ENCODE results near the gene ABCB10. TPM values are rescaled to one million over a fixed set of nuclear protein-coding genes. Genes with fewer than 3 reads are reported as not detected.

Gene ABCB10
- total RNA-seq, 4 donors from 2014 or later: 10.5 to 15.2 (median 13.0) TPM

GRCh38 chr1:229570891-229571516 lies 12.5 kb upstream of the ABCB10 start:
- Histone ChIP-seq H3K36me3 (no peaks in the 10 kb centered on the region), H3K4me1 (no peaks in the 10 kb centered on the region), H3K27me3 (no peaks in the 10 kb centered on the region), H3K27ac (no peak overlapping the region), H3K4me3 (no peak overlapping the region), H3K9me3 (no peaks in the 10 kb centered on the region)
- DNase-seq (ENCODE audit: low spot score in 2 of 2): no peak
- 33% methylated on average over 2 of the region's 2 CpGs for WGBS
- TF ChIP-seq POLR2AphosphoS5 (IDR thresholded peaks at IDR 0.05) (no peak), POLR2A (IDR thresholded peaks at IDR 0.05) (no peak), EP300 (IDR thresholded peaks at IDR 0.05) (no peak)
- TF ChIP-seq, protein P1, sequence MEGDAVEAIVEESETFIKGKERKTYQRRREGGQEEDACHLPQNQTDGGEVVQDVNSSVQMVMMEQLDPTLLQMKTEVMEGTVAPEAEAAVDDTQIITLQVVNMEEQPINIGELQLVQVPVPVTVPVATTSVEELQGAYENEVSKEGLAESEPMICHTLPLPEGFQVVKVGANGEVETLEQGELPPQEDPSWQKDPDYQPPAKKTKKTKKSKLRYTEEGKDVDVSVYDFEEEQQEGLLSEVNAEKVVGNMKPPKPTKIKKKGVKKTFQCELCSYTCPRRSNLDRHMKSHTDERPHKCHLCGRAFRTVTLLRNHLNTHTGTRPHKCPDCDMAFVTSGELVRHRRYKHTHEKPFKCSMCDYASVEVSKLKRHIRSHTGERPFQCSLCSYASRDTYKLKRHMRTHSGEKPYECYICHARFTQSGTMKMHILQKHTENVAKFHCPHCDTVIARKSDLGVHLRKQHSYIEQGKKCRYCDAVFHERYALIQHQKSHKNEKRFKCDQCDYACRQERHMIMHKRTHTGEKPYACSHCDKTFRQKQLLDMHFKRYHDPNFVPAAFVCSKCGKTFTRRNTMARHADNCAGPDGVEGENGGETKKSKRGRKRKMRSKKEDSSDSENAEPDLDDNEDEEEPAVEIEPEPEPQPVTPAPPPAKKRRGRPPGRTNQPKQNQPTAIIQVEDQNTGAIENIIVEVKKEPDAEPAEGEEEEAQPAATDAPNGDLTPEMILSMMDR (IDR thresholded peaks at IDR 0.05): no peak

GRCh38 chr1:229570305-229570704 lies 11.8 kb upstream of the ABCB10 start:
- WGBS: 71% methylated on average over 20 of the region's 20 CpGs
- DNase-seq (ENCODE audit: low spot score in 2 of 2): no peak
- no peaks in the 10 kb centered on the region for H3K36me3 ChIP-seq
- no peaks in the 10 kb centered on the region for H3K27me3 ChIP-seq
- H3K9me3 ChIP-seq: no peaks in the 10 kb centered on the region
- TF ChIP-seq, protein P1 (IDR thresholded peaks at IDR 0.05): no peak
- no peak for TF ChIP-seq EP300 (IDR thresholded peaks at IDR 0.05)
- TF ChIP-seq POLR2A (IDR thresholded peaks at IDR 0.05): no peak
- TF ChIP-seq POLR2AphosphoS5 (IDR thresholded peaks at IDR 0.05): no peak
- H3K27ac ChIP-seq: no peak overlapping the region
- no peak overlapping the region for H3K4me3 ChIP-seq
- no peaks in the 10 kb centered on the region for H3K4me1 ChIP-seq

GRCh38 chr1:229567109-229567868 lies 8.8 kb upstream of the ABCB10 start:
- H3K27ac ChIP-seq: no peak overlapping the region
- no peaks in the 10 kb centered on the region for H3K27me3 ChIP-seq
- no peaks in the 10 kb centered on the region for H3K4me1 ChIP-seq
- TF ChIP-seq, protein P1 (IDR thresholded peaks at IDR 0.05): no peak
- TF ChIP-seq POLR2A (IDR thresholded peaks at IDR 0.05) (no peak), POLR2AphosphoS5 (IDR thresholded peaks at IDR 0.05) (no peak), EP300 (IDR thresholded peaks at IDR 0.05) (no peak)
- no peaks in the 10 kb centered on the region for H3K9me3 ChIP-seq
- 63% methylated on average over 13 of the region's 13 CpGs for WGBS
- no peak overlapping the region for H3K4me3 ChIP-seq
- no peaks in the 10 kb centered on the region for H3K36me3 ChIP-seq
- DNase-seq (ENCODE audit: low spot score in 2 of 2): no peak

DNA sequence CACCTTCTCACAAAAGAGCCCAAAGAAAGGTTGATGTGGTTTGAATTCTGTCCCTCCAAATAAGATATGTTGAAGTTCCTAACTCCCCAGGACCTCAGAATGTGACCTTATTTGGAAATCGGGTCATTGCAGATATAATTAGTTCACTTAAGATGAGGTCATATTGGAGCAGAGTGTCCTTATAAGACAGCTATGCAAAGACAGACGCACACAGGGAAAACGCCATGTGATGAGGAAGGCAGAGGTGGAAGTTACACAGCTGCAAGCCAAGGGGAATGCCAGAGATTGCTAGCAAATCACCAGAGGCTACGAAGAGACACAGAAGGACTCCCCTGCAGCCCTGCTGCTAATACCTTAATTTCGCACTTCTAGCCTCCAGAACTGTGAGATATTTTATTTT lies 5.2 kb upstream of the ABCB10 start:
- DNase-seq (ENCODE audit: low spot score in 2 of 2): no peak
- no peak overlapping the region for H3K4me3 ChIP-seq
- 41% methylated on average over 5 of the region's 5 CpGs for WGBS

GRCh38 chr1:229563241-229563640 lies 4.7 kb upstream of the ABCB10 start:
- no peak for DNase-seq (ENCODE audit: low spot score in 2 of 2)
- peaks cover 6% of the 10 kb centered on the region for H3K4me1 ChIP-seq
- TF ChIP-seq, protein P1 (IDR thresholded peaks at IDR 0.05): no peak
- TF ChIP-seq EP300 (IDR thresholded peaks at IDR 0.05) (no peak), POLR2AphosphoS5 (IDR thresholded peaks at IDR 0.05) (no peak), POLR2A (IDR thresholded peaks at IDR 0.05) (no peak)
- peak overlapping the region; percentile 12 for H3K27ac ChIP-seq
- no peak overlapping the region for H3K4me3 ChIP-seq
- no peaks in the 10 kb centered on the region for H3K27me3 ChIP-seq
- H3K36me3 ChIP-seq: no peaks in the 10 kb centered on the region
- 64% methylated on average over 7 of the region's 7 CpGs for WGBS
- no peaks in the 10 kb centered on the region for H3K9me3 ChIP-seq

More for the DNA sequence above, 5.2 kb upstream of the ABCB10 start:
- Histone ChIP-seq H3K27me3 (no peaks in the 10 kb centered on the region), H3K4me1 (peaks cover 6% of the 10 kb centered on the region), H3K9me3 (no peaks in the 10 kb centered on the region), H3K27ac (no peak overlapping the region), H3K36me3 (no peaks in the 10 kb centered on the region)
- TF ChIP-seq POLR2AphosphoS5 (IDR thresholded peaks at IDR 0.05): no peak
- TF ChIP-seq EP300 (IDR thresholded peaks at IDR 0.05): peak; percentile 61
